Activated T-helper 17 cell treated with anti-CD3 and anti-CD28 coated beads, Interleukin-2, amount 50 U/mL, for 72 hours (primary cell): ENCODE data around the gene MTHFR. TPM values are rescaled to one million over a fixed set of nuclear protein-coding genes. Genes with fewer than 3 reads are reported as not detected.
A peak's percentile ranks its signal among the peaks of the same experiment; 100 is the strongest.

ENCODE experiments used
- ATAC-seq: fragments of 150-1000 bp; cut with Tn5 transposase; replicated peaks from 2 replicates; pipeline ENCODE4 v1.10.0; 2021; ENCODE audit warnings: mild to moderate bottlenecking, moderate library complexity
- H3K27ac Mint-ChIP-seq: one replicate; pipeline ENCODE4 v1.8.0; 2022; ENCODE audit warnings: mixed read lengths
- H3K27me3 Mint-ChIP-seq: one replicate; pipeline ENCODE4 v1.8.0; 2022; ENCODE audit warnings: mixed read lengths
- H3K36me3 Mint-ChIP-seq: one replicate; pipeline ENCODE4 v1.8.0; 2022; ENCODE audit warnings: low read depth, mild to moderate bottlenecking, mixed read lengths
- H3K4me1 Mint-ChIP-seq: one replicate; pipeline ENCODE4 v1.8.0; 2022; ENCODE audit warnings: mixed read lengths
- H3K4me3 Mint-ChIP-seq: one replicate; pipeline ENCODE4 v1.8.0; 2022; ENCODE audit warnings: mild to moderate bottlenecking, mixed read lengths
- H3K9me3 Mint-ChIP-seq: one replicate; pipeline ENCODE4 v1.8.0; 2022; ENCODE audit warnings: mixed read lengths
- total RNA-seq, 2 donors: library from RNA; stranded (reverse); gene quantifications; one replicate each; pipeline ENCODE4 v1.2.3, GENCODE V29; 2022

MTHFR gene
- total RNA-seq, 2 donors from 2014 or later = 13.3 to 16.2 TPM

GRCh38 chr1:11784993-11785769 is 20.6 kb downstream of the MTHFR start:
- Mint-ChIP-seq H3K9me3 (no peaks in the 10 kb centered on the region), H3K36me3 (no peaks in the 10 kb centered on the region), H3K4me3 (no peak overlapping the region), H3K27me3 (no peaks in the 10 kb centered on the region), H3K4me1 (no peaks in the 10 kb centered on the region), H3K27ac (no peak overlapping the region)
- ATAC-seq = peak; percentile 87

DNA sequence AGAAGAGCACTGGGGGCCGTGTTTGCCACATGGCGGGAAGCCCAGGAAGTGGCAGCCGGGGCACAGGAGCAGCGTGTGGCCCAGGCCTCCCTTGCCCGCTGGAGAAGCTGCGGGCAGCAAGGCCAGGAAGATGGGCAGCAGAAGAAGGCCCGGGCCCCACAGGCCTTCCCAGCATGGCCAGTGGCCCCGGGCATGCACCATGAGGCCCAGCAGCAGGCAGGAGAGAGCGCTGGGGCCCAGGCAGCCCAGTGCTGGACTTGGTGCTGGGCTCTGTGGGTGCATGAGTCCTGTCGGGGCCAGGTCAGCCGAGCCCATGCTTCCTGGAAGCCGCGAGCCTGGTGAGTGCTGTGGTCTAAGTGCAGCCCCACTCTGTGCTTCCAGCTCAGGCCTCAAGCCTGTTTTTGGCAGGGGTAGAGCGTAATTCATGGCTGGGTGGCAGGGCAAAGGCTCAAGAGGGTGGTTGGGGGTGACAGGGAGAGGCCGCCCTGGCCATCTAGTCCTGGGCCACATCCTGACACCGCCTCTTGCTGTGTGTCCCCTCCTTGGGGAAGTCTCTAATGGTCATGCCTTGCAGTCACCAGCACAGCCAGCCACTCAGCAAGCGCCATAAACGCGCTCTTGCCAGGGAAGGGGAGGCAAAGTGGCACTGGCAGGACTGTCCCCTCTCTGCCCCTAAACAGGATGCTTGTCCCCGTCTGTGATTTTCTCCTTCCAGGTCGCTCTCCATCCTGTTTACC is 21.3 kb downstream of the MTHFR start:
- no peak for ATAC-seq
- no peak overlapping the region for H3K27ac Mint-ChIP-seq
- no peaks in the 10 kb centered on the region for H3K9me3 Mint-ChIP-seq
- H3K36me3 Mint-ChIP-seq = no peaks in the 10 kb centered on the region
- no peak overlapping the region for H3K4me3 Mint-ChIP-seq
- H3K4me1 Mint-ChIP-seq = no peaks in the 10 kb centered on the region
- H3K27me3 Mint-ChIP-seq = no peaks in the 10 kb centered on the region

DNA sequence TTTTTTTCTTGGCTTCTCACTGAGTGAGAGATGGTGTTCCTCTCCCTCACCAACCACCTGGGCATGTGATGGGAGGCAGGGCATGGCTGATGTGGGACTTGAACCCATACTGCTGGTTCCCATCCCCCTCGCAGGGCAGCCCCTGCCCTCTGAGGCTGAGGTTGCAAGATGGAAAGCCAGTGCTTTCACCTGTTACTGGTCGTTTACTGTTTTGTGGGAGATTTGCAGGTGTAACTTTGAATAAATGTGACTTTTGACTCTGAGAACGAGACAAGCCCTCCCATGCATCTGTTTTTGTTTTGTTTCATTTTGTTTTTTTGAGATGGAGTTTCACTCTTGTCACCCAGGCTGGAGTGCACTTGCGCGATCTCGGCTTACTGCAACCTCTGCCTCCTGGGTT is 22.2 kb downstream of the MTHFR start:
- Mint-ChIP-seq H3K9me3 (no peaks in the 10 kb centered on the region), H3K27me3 (no peaks in the 10 kb centered on the region), H3K27ac (no peak overlapping the region), H3K4me1 (no peaks in the 10 kb centered on the region), H3K4me3 (no peak overlapping the region), H3K36me3 (no peaks in the 10 kb centered on the region)
- ATAC-seq = no peak

- no peak for ATAC-seq
- H3K27me3 Mint-ChIP-seq = no peaks in the 10 kb centered on the region
- no peaks in the 10 kb centered on the region for H3K4me1 Mint-ChIP-seq
- no peaks in the 10 kb centered on the region for H3K9me3 Mint-ChIP-seq
- H3K36me3 Mint-ChIP-seq = no peaks in the 10 kb centered on the region
- H3K4me3 Mint-ChIP-seq = no peak overlapping the region
- H3K27ac Mint-ChIP-seq = no peak overlapping the region
These were observed 23.5 kb downstream of the MTHFR start for GRCh38 chr1:11782127-11782708.

GRCh38 chr1:11781297-11781696 is 24.5 kb downstream of the MTHFR start:
- Mint-ChIP-seq H3K4me1 (no peaks in the 10 kb centered on the region), H3K27me3 (no peaks in the 10 kb centered on the region), H3K36me3 (no peaks in the 10 kb centered on the region), H3K27ac (no peak overlapping the region), H3K9me3 (no peaks in the 10 kb centered on the region), H3K4me3 (no peak overlapping the region)
- ATAC-seq = no peak

- no peak overlapping the region for H3K4me3 Mint-ChIP-seq
- no peaks in the 10 kb centered on the region for H3K9me3 Mint-ChIP-seq
- no peaks in the 10 kb centered on the region for H3K4me1 Mint-ChIP-seq
- no peak overlapping the region for H3K27ac Mint-ChIP-seq
- no peaks in the 10 kb centered on the region for H3K27me3 Mint-ChIP-seq
- ATAC-seq = no peak
- no peaks in the 10 kb centered on the region for H3K36me3 Mint-ChIP-seq
These were observed 25.2 kb downstream of the MTHFR start for GRCh38 chr1:11780380-11781147.

DNA sequence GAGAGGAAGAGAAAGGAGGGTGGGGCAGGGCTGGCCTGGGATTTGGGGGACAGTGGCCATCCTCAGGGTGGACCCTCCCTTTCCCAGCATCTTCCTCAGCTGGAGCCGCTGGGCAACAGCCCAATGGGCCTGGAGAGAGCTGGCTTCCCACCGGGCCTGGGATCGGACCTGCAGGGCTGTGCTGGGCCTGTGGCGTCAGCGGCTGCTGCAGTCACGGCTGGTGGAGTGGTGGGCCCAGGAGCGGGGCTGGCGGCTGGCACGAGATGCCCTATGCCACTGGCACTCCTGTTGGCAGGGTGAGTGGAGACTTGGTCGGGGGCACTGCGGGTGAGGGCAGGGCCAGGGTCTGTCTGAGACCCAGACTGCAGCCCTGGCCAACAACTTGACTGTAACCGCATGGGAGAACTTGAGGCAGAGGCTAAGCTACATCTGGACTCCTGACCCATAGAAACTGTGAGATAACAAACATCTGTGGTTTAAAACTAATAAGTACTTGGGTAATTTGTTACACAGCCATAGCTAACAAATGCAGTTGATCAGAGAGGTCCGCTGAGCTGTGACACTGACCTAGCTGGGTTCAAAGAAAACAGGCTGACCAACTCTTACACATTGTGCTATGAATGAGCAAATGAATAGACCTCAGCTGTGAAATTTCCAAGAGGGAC is 25.9 kb downstream of the MTHFR start:
- no peaks in the 10 kb centered on the region for H3K36me3 Mint-ChIP-seq
- H3K4me1 Mint-ChIP-seq = no peaks in the 10 kb centered on the region
- no peak for ATAC-seq
- no peaks in the 10 kb centered on the region for H3K9me3 Mint-ChIP-seq
- no peak overlapping the region for H3K4me3 Mint-ChIP-seq
- no peak overlapping the region for H3K27ac Mint-ChIP-seq
- no peaks in the 10 kb centered on the region for H3K27me3 Mint-ChIP-seq

DNA sequence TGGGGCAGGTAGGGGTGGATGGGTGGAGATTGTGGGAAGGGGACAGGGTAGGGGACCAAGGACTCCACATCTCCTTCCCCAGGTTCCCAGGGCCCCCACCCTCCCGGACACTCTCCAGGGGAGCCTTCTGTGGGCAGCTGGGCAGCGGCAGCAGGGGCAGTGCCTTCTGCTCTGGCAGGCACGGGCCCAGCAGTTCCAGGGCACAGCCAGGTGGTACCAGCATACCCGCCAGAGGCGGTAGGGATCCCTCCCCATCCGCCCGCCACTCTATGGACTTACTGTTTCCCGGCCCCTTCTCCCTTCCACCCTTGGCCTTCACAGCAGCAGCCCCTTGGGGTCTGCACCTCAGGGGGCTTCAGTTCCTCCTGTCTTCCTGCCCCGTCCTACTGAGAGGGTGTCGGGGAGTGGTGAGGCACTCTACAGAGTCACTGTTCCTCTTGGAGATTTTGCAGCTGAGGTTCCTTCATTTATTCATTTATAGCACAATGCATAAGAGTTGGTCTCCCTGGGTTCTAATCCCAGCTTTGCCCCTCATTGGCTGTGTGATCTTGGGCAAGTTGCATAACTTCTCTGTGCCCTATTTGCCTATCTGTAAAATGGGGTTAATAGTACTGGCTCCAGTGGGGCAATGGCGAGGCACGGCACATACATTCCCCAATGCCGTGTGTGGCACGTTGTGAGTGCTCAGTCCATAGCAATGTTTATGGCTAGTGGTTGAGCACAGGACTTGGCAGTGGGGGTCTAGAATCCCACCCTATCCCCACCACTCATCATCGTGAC is 26.7 kb downstream of the MTHFR start:
- Mint-ChIP-seq H3K27ac (no peak overlapping the region), H3K4me1 (no peaks in the 10 kb centered on the region), H3K9me3 (no peaks in the 10 kb centered on the region), H3K27me3 (no peaks in the 10 kb centered on the region), H3K4me3 (no peak overlapping the region), H3K36me3 (no peaks in the 10 kb centered on the region)
- ATAC-seq = no peak

DNA sequence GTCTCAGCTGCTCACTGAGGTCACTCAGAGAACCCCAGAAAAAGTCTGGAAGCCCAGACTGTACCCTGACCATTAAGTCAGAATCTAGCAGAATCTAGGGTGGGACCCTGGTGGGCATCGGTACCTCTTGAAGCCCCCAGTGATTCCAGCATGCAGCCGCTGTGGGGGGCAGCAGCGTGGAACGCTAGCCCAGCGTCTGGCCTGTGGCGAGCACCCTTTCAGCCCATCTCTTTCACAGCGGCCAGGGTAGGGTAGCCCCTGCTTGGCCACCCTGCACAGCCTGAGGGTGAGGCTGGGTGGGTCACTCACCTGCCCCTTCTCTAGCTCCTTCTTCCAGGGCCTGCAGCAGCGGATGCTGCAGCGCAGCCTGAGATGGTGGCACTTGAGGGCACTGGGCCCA is 27.4 kb downstream of the MTHFR start:
- ATAC-seq = no peak
- no peaks in the 10 kb centered on the region for H3K36me3 Mint-ChIP-seq
- H3K27ac Mint-ChIP-seq = no peak overlapping the region
- H3K4me1 Mint-ChIP-seq = no peaks in the 10 kb centered on the region
- H3K9me3 Mint-ChIP-seq = no peaks in the 10 kb centered on the region
- no peak overlapping the region for H3K4me3 Mint-ChIP-seq
- H3K27me3 Mint-ChIP-seq = no peaks in the 10 kb centered on the region

GRCh38 chr1:11777658-11778322 is 28.0 kb downstream of the MTHFR start:
- Mint-ChIP-seq H3K9me3 (no peaks in the 10 kb centered on the region), H3K4me3 (no peak overlapping the region), H3K4me1 (no peaks in the 10 kb centered on the region), H3K36me3 (no peaks in the 10 kb centered on the region), H3K27ac (no peak overlapping the region), H3K27me3 (no peaks in the 10 kb centered on the region)
- ATAC-seq = no peak

DNA sequence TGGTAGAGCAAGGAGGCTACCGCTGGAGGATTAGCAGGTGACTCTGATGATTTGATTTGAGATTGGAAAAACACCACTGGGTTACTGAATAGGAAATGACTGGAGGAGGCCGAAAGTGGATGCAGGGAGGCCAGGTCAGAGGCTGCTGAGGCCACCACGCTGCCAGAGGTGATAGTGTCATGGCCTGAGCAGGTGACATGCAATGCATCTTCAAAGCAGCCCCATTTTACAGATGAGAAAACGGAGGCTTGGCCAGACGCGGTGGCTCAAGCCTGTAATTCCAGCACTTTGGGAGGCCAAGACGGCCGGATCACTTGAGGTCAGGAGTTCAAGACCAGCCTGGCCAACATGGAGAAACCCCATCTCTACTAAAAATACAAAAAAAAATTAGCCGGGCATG is 31.0 kb downstream of the MTHFR start:
- H3K27ac Mint-ChIP-seq = no peak overlapping the region
- no peaks in the 10 kb centered on the region for H3K4me1 Mint-ChIP-seq
- H3K9me3 Mint-ChIP-seq = no peaks in the 10 kb centered on the region
- H3K36me3 Mint-ChIP-seq = no peaks in the 10 kb centered on the region
- no peak for ATAC-seq
- H3K27me3 Mint-ChIP-seq = no peaks in the 10 kb centered on the region
- H3K4me3 Mint-ChIP-seq = no peak overlapping the region

DNA sequence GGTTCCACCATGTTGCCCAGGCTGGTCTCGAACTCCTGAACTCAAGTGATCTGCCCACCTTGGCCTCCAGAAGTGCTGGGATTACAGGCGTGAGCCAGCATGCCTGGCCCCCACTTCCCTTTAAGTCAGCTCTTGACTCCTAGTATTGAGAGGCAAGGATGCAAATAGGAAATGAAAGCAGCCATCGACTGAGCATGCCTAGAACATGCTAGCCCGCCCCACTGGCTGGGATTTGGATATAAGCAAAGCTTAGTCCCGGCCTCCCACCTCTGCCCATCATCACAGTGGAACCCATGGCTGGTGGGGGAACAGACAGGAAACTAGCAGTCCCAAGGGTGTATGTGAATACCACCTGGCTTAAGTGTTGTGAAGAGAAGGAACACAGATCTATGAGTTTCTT is 33.3 kb downstream of the MTHFR start:
- H3K36me3 Mint-ChIP-seq = no peaks in the 10 kb centered on the region
- H3K9me3 Mint-ChIP-seq = no peaks in the 10 kb centered on the region

GRCh38 chr1:11771481-11772043 is 34.2 kb downstream of the MTHFR start:
- no peak for ATAC-seq

More for the DNA sequence above, 33.3 kb downstream of the MTHFR start:
- ATAC-seq = no peak
- Mint-ChIP-seq H3K4me3 (no peak overlapping the region), H3K27me3 (no peaks in the 10 kb centered on the region), H3K4me1 (no peaks in the 10 kb centered on the region), H3K27ac (no peak overlapping the region)

More at GRCh38 chr1:11771481-11772043, 34.2 kb downstream of the MTHFR start:
- no peaks in the 10 kb centered on the region for H3K27me3 Mint-ChIP-seq
- H3K9me3 Mint-ChIP-seq = no peaks in the 10 kb centered on the region
- no peaks in the 10 kb centered on the region for H3K36me3 Mint-ChIP-seq
- no peak overlapping the region for H3K4me3 Mint-ChIP-seq
- no peaks in the 10 kb centered on the region for H3K4me1 Mint-ChIP-seq
- no peak overlapping the region for H3K27ac Mint-ChIP-seq
